COLO668 (cell line): ENCODE data around the gene C13orf42.
"Not testable (repeated sequence)": the region's sequence is repeated elsewhere in the genome, so short reads cannot be mapped to it uniquely, and the experiment has no call there.

Source experiments
- DNase-seq: peaks from one replicate; lab custom pipeline; 2025; ENCODE audit not compliant: unreplicated experiment; lab: John Stamatoyannopoulos, UW

C13orf42 gene

DNA sequence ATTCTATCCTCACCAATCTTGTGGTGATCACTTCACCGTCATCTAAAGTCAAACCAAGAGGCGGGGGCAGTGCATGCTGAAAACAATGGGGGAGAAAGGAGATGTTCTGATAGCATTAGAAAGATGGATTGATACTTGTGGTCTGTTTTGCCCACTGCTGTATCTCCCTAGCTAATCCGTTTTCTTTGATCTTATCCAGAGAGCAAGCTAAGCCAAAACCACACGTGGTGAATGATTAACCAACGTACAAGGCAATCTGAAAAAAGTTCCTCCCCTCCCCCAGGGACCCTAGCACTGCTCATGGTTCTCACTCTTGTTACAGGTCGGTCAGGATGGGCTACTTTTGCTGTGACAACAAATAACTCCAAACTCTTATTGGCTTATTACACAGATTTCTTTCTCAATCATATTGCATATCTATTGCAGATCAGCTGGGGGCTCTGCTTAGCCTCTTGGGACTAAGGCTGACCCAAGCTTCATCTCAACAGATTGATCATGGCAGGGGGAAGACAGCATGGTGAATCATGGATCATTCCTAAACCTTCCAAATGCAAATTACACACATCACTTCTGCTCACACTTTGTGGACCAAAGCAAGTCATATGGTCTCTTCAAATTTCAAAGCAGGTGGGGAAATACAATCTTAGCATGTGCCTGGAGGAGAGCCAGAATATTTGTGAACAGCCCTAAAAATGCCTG is 11.9 kb upstream of the C13orf42 start:
- DNase-seq, result peak; percentile 72

GRCh38 chr13:51120873-51121272 is 9.8 kb upstream of the C13orf42 start:
- peak; percentile 58 for DNase-seq

DNA sequence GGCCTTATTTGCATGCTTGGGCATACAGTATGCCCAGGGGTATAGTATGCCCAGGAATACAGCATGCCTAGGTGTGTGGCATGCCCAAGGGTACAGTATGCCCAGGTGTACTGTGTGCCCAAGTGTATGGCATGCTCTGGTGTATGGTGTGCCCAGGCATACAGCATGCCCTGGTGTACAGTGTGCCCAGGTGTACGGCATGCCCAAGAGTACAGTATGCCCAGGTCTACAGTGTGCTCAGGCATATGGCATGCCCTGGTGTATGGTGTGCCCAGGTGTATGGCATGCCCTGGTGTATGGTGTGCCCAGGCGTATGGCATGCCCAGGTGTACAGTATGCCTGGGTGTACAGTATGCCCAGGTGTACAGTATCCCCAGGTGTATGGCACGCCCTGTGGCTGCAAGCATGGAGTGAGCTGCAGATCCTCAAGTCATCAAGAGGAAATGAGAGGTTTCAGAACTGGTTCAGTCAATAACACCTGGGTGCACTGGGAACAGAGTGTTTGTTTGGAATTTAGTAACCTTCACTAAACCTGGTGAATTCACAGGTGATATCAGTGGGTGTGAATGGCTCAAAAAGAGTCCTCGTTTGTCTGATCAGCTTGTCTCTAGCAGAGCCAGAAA is 7.8 kb upstream of the C13orf42 start:
- no peak for DNase-seq

- DNase-seq, result no peak
Observed at GRCh38 chr13:51113969-51114368, 2.9 kb upstream of the C13orf42 start.

- DNase-seq, result no peak
Observed at GRCh38 chr13:51113186-51113881, 2.3 kb upstream of the C13orf42 start.

- DNase-seq, result no peak
Observed at GRCh38 chr13:51112771-51113170, 1.7 kb upstream of the C13orf42 start.

DNA sequence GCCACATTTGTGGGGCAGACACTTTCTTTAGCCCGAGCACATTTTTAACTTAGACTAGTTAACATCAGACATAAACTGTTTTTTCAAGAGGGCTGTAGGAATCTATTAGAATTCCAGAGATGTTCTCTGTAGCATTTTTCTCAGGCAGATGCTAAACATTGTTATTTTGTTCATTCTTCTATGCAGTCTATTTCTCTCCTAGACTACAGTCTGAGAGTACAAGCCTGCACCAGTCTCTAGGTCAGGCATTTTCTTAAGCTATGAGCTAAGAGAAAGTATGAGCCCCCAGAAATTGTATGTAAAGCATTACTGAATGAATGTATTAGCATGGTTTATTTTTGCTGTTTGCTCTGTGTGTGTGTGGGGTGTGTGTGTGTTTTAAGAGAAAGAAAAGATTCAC is 923 bp upstream of the C13orf42 start:
- DNase-seq, result no peak

DNA sequence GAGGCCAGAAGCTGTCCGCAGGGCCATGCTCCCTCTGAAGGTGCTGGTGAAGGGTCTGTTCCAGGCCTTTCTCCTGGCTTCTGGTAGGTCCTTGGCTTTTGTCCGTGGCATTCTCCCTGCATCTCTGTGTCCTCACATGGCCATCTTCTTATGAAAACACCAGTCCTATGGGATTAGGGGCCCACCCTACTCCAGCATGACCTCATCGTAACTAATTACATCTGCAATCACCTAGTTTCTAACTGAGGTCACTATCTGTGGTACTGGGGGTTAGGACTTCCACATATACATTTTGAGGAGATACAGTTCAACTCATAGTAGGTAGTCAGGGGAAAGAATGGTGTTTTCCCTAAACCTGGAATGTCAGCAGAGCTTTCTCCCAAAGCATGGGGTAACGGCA is 3.1 kb downstream of the C13orf42 start:
- no peak for DNase-seq

DNA sequence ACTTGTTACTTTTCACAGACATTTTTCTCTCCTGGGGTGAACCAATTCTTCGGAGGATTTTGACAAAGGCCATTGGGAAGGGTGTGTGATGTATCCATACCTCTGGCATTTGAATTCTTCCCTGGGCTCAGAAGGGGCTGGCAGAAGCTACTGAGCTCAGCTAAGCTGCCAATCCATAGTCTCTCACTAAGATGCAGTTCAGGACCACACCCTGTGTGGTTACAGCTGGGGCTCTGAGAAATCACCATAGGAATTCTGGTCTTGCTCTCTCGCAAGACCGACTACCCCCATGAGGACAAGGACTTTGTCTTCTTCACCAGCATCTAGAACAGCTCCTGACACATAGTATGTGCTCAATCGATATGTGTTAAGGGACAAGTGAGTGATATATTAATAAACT is 6.0 kb downstream of the C13orf42 start:
- DNase-seq, result no peak

- DNase-seq, result no peak
Observed at GRCh38 chr13:51101636-51102235, 9.3 kb downstream of the C13orf42 start.

DNA sequence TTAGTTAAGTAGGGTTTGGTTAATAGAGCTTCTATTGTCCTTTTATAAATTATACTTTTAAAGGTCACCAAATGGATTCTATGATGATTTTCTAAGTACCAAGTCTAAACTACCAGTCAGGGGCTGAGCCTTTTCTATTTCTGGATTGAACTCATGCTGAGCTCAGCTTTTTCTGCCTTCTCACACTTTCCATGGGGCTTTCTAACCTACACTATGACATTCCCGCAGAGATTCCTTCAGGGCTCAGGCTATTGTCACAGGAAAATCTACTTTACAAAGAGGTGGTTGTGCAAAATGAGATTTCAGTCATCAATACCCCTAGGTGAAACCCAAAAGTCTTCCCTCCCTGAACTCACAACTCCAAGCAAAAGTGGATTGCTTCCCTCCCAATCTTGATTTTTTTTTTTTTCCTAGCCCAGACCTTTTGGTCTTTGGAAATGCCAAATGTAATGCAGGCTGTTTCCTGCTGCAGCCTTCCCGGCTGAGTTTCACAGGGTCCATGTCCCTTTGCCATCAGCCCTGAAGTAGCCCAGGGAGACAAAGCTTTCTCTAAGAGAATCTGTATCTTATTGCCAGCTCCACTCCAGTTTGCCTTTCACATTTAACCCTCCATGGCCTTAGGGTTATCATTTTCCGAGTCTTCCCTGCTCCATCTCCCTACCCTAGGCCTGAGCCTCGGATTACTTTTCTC is 13.6 kb downstream of the C13orf42 start:
- no peak for DNase-seq

- no peak for DNase-seq
Observed at GRCh38 chr13:51096131-51096530, 14.9 kb downstream of the C13orf42 start.

DNA sequence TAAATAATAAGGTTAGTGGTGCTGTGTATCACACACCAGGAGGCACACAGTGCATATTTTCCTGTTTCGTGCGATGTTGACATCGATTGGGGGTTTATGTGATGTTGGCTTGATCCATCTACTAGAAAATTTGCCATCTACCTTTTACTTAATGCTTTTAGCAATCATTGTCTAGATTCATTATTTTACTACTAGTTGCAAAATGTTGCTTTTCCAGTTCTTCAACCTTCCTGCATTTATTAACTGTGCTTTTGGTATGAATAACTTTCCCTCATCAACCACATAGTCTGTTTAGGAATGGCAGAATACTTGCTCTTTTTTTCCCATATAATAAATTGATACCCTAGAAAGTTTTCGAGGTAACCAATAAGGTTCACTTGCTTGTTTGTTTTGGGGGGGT is 17.5 kb downstream of the C13orf42 start:
- no peak for DNase-seq

- no peak for DNase-seq
Observed at GRCh38 chr13:51091839-51092238, 19.2 kb downstream of the C13orf42 start.

- no peak for DNase-seq
Observed at GRCh38 chr13:51083706-51084105, 27.4 kb downstream of the C13orf42 start.

DNA sequence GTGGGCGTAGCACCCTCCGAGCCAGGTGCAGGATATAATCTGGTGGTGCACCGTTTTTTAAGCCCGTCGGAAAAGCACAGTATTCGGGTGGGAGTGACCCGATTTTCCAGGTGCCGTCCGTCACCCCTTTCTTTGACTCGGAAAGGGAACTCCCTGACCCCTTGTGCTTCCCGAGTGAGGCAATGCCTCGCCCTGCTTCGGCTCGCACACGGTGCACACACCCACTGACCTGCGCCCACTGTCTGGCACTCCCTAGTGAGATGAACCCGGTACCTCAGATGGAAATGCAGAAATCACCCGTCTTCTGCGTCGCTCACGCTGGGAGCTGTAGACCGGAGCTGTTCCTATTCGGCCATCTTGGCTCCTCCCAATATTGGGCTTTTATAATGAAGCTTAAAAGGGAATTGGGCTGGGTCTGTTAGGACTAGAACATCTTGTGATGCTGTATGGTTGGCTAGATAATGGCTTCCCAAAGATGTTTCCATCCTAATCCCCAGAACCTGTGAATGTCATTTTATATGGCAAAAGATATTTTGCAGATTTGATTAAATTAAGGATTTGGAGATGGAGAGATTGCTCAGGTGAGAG is 30.5 kb downstream of the C13orf42 start:
- not testable (repeated sequence) for DNase-seq

DNA sequence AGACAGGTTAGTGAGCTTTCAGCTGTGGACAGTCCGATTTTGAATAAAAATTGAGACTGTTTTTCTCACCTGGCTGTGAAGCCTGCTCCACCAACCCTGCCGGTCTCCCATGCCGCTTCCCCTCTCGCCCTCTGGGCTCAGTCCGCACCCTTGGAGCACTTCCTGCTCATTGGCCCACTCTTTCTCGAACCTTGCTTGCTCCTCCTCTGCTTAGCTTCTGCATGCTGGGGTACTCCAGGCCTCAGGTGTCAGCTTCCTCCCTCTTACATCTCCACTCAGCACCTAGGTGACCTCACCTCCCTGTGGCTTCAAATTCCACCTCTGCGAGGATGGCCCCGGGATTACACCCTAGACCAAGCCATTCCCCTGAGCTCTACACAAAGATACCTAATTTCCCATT is 39.6 kb downstream of the C13orf42 start:
- no peak for DNase-seq

GRCh38 chr13:51070005-51070649 is 40.9 kb downstream of the C13orf42 start:
- peak; percentile 93 for DNase-seq

DNA sequence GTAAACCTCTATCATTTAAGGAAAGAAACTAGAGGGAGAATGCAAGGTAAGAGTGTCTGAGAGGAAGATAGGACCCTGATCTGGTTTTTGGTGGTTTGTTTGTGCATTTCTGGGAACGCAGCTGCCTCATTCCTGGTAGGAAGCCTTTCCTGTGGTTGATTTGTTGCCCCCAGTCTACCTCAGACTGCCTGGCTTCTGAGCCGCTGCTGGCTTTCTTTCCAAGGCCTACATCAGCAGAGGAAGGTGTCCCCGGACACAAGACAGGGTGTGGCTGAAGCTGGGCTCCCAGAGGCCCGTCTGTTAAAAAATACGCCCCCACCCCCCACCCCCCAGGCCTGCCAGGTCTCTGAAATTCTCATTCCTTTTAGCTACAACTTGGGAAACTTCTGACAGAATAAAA is 42.6 kb downstream of the C13orf42 start:
- DNase-seq, result no peak

- DNase-seq, result no peak
Observed at GRCh38 chr13:51067706-51068105, 43.4 kb downstream of the C13orf42 start.
